ENCODE data around the gene REEP1. TPM values are rescaled to one million over a fixed set of nuclear protein-coding genes. Genes with fewer than 3 reads are reported as not detected.

REEP1 gene
- total and polyA plus RNA-seq, 2 of the 13 experiments (the other 11 are each of a cell fraction or from before 2014, with no cell fraction given) = 0.27 TPM; not detected in 1

GRCh38 chr2:86202702-86203101 lies 134.7 kb downstream of the REEP1 start:
- Histone ChIP-seq H4K20me1 (ENCODE audit: insufficient read depth, low read length) (0 out of 2 replicates have a peak, but pooled peaks cover 5% of the 10 kb centered on the region), H3K9ac (ENCODE audit: insufficient read depth, low read depth, low read length) (no peak overlapping the region), H2AFZ (ENCODE audit: low read length) (no peak overlapping the region), H3K36me3 (replicated peaks in 1 of 2; ENCODE audit: control insufficient read depth in 1 of 2, insufficient read depth in 2 of 2, low read length in 2 of 2) (peaks cover 8 to 27% of the 10 kb centered on the region in 2 experiments), H3K4me3 (replicated peaks in 1 of 3; ENCODE audit: insufficient read depth in 1 of 3, low read depth in 2 of 3, low read length in 3 of 3) (no peak overlapping the region), H3K9me3 (ENCODE audit: low read length) (no peaks in the 10 kb centered on the region), H3K27me3 (ENCODE audit: control insufficient read depth in 1 of 2, insufficient read depth in 2 of 2, low read length in 2 of 2) (no peaks in the 10 kb centered on the region; a peak in 1 of 5 replicates), H3K4me1 (ENCODE audit: insufficient read depth, low read length) (peaks cover 40% of the 10 kb centered on the region), H3K79me2 (ENCODE audit: insufficient read depth, low read length) (peaks cover 46% of the 10 kb centered on the region), H3K27ac (ENCODE audit: extremely low read length, insufficient read depth, low read length) (no peak overlapping the region), H3K4me2 (ENCODE audit: low read depth, low read length) (no peak overlapping the region)
- no TSS peak for BruUV-seq (replicated peaks)
- FAIRE-seq (no peak), DNase-seq (ENCODE audit: low spot score) (no peak), ATAC-seq (no peak)
- CTCF ChIA-PET (ENCODE audit: low intra/inter-chr PET ratio, low total read pairs) = no interaction called here
- WGBS (ENCODE audit: low lambda C conversion rate) = 92% methylated on average over 9 of the region's 9 CpGs
- in situ Hi-C loops (cut with HindIII; ENCODE audit: extremely low pct_ligation_motif_present, low pct_unique_long_range_greater_than_20kb) (no loop called here), intact Hi-C loops (cut with micrococcal nuclease; ENCODE audit: unreplicated experiment) (no loop called here)
- POLR2A ChIA-PET = interaction anchor here (0.6 kb wide), 1 partner anchor 424 kb away, joined by 3 read pairs; no protein-coding TSS in a partner anchor
- TF ChIP-seq MAX (IDR thresholded peaks at IDR 0.05) (no peak), ZNF790 (CRISPR knock-in tag; IDR thresholded peaks at IDR 0.05; ENCODE audit: borderline replicate concordance) (no peak), ZNF333 (CRISPR knock-in tag; IDR thresholded peaks at IDR 0.05; ENCODE audit: borderline replicate concordance) (no peak), ARNTL (CRISPR knock-in tag; IDR thresholded peaks at IDR 0.05) (no peak), ZNF619 (CRISPR knock-in tag; IDR thresholded peaks at IDR 0.05) (no peak), ZNF138 (CRISPR knock-in tag; IDR thresholded peaks at IDR 0.05; ENCODE audit: low read depth) (no peak), ZBTB8A (CRISPR knock-in tag; IDR thresholded peaks at IDR 0.05; ENCODE audit: borderline replicate concordance, low read depth) (no peak), ZNF235 (CRISPR knock-in tag; IDR thresholded peaks at IDR 0.05; ENCODE audit: borderline replicate concordance) (no peak), ZNF512 (CRISPR knock-in tag; IDR thresholded peaks at IDR 0.05) (no peak), E2F2 (CRISPR knock-in tag; IDR thresholded peaks at IDR 0.05; ENCODE audit: borderline replicate concordance) (no peak), AFF4 (CRISPR knock-in tag; IDR thresholded peaks at IDR 0.05) (no peak), ZIK1 (CRISPR knock-in tag; IDR thresholded peaks at IDR 0.05; ENCODE audit: borderline replicate concordance, low read depth) (no peak)
